ENCODE results near the gene UGT2B28.
A peak's percentile ranks its signal among the peaks of the same experiment; 100 is the strongest.
"Not testable (repeated sequence)": the region's sequence is repeated elsewhere in the genome, so short reads cannot be mapped to it uniquely, and the experiment has no call there.

UGT2B28 gene

DNA sequence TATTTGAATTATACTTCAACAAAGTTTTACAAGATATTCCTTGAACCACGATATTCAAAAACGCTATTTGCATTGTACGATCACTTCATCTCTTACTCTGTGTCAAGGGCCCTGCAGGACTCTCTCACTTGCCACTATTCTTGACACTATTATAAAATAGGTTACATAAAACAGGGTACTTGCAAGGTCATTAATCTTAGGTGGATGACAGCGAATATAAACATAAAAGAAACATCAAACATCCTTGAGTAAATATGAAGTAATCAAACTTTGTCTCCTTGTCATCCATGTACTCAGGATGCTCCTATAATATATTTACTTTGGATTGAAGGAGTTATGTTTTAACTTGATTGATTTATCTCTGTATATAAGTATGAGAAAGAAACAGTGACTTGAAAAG, at the start of gene UGT2B28:
Gene UGT2B28, plus strand, starts transcription at position 395 of the 400 bp plus-strand sequence. CDS start 26 bp downstream, outside the sequence.
- not testable (repeated sequence) for H3K27ac ChIP-seq (ENCODE audit: low read depth, low read length); H3K4me1 ChIP-seq (ENCODE audit: control insufficient read depth, insufficient read depth, low read length); H3K9me3 ChIP-seq (ENCODE audit: control insufficient read depth, insufficient read depth, low read length)

DNA sequence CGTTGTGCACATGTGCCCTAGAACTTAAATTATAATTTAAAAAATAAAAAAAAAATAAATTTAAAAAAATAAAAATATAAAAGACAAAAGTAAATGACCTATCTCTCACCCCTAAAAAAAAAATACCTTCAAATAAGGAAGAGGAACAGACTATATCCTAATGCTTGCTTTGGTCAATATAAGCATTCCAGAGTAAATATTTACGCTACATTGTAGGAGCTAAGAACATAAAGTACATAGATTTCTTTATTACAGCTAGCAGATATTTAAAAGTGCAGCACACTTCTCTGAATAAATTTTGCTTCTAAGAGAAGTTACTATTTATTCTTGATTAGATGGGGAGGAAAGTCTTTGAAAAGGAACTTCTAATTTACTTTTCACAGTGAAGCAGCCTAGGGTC, 41.2 kb upstream of the UGT2B28 start:
- no peak overlapping the region for H3K4me3 ChIP-seq (ENCODE audit: low read depth, low read length)
- H3K36me3 ChIP-seq (ENCODE audit: control insufficient read depth, insufficient read depth, low read length) = no peaks in the 10 kb centered on the region
- peak overlapping the region; percentile 61 for H3K27ac ChIP-seq (ENCODE audit: low read depth, low read length)
- H3K9me3 ChIP-seq (ENCODE audit: control insufficient read depth, insufficient read depth, low read length) = no peaks in the 10 kb centered on the region
- H3K27me3 ChIP-seq (ENCODE audit: control insufficient read depth, insufficient read depth, low read length) = no peaks in the 10 kb centered on the region
- no peak overlapping the region for H3K9ac ChIP-seq (ENCODE audit: low read depth, low read length)
- H3K4me1 ChIP-seq (ENCODE audit: control insufficient read depth, insufficient read depth, low read length) = no peaks in the 10 kb centered on the region

More for the DNA sequence above, at the start of gene UGT2B28:
- H3K4me3 ChIP-seq (ENCODE audit: low read depth, low read length); H3K9ac ChIP-seq (ENCODE audit: low read depth, low read length); H3K27me3 ChIP-seq (ENCODE audit: control insufficient read depth, insufficient read depth, low read length); H3K36me3 ChIP-seq (ENCODE audit: control insufficient read depth, insufficient read depth, low read length): not testable (repeated sequence)

DNA sequence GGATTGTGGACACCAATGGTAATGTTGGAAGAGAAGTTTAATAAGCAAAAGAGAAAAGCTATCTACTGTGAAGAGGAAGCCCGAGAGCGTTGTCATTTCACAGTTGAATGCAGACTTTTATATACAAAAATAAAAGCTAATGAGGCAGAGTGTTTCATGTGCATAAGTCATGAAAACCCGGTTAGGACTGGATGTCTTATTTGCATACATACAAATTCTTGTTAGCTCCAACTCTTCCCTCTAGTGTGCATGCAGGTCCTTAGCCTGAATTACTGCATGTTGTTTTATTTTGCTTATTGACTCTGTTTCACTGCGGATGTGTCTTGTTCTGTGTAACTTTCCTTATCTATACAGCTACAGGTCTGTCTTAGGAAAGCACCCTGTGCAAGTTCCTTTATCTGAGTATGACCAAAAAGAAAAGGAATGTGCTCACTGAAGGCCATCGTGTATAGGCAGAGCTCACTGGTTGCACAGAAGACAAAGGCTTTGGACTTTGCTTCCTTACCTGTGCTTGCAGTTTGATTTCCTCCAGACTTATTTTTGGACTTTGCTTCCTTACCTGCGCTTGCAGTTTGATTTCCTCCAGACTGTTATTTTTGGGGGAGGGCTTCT, 40.6 kb upstream of the UGT2B28 start:
- H3K9me3 ChIP-seq (ENCODE audit: control insufficient read depth, insufficient read depth, low read length) = no peaks in the 10 kb centered on the region
- H3K27me3 ChIP-seq (ENCODE audit: control insufficient read depth, insufficient read depth, low read length) = no peaks in the 10 kb centered on the region
- no peaks in the 10 kb centered on the region for H3K36me3 ChIP-seq (ENCODE audit: control insufficient read depth, insufficient read depth, low read length)
- no peaks in the 10 kb centered on the region for H3K4me1 ChIP-seq (ENCODE audit: control insufficient read depth, insufficient read depth, low read length)
- no peak overlapping the region for H3K9ac ChIP-seq (ENCODE audit: low read depth, low read length)
- no peak overlapping the region for H3K4me3 ChIP-seq (ENCODE audit: low read depth, low read length)
- peak overlapping the region; percentile 61 for H3K27ac ChIP-seq (ENCODE audit: low read depth, low read length)

DNA sequence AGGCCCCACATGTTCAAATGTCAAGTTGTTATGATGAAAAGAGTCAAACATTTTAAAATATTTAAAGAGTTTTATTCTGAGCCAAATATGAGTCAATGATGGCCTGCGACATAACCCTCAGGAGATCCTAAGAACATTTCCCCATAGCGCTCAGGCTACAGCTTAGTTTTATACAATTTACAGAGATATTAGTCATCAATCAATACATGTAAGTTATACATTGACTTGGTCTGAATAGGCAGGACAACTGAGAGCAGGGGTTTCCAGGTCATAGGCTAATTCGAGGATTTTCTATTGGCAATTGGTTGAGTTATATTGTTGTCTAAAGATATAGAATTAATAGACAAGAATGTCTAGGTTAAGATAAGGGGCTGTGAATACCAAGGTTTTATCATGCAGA, 39.5 kb upstream of the UGT2B28 start:
- not testable (repeated sequence) for H3K4me3 ChIP-seq (ENCODE audit: low read depth, low read length); H3K9ac ChIP-seq (ENCODE audit: low read depth, low read length); H3K27me3 ChIP-seq (ENCODE audit: control insufficient read depth, insufficient read depth, low read length); H3K36me3 ChIP-seq (ENCODE audit: control insufficient read depth, insufficient read depth, low read length); H3K4me1 ChIP-seq (ENCODE audit: control insufficient read depth, insufficient read depth, low read length); H3K9me3 ChIP-seq (ENCODE audit: control insufficient read depth, insufficient read depth, low read length)
- H3K27ac ChIP-seq (ENCODE audit: low read depth, low read length) = peak overlapping the region; percentile 51

DNA sequence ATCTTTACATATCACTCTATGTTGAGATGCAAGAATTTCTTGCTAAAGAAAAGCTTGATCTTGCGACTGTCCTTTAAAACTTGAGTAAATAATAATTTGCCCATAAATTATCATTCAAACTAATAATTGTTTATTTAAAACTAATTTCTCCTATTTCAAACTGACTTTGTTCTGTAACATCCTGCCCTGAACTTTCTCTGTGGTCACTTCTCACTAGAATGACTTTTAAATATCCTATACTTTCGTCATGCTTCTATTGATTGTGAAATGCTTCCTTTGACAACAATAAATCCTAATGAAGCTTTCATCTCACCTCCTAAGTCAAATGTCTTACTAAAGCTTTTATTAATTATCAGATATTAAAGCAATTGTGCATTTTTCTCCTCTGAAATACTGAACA, 38.5 kb upstream of the UGT2B28 start:
- not testable (repeated sequence) for H3K4me3 ChIP-seq (ENCODE audit: low read depth, low read length); H3K36me3 ChIP-seq (ENCODE audit: control insufficient read depth, insufficient read depth, low read length); H3K27me3 ChIP-seq (ENCODE audit: control insufficient read depth, insufficient read depth, low read length); H3K9me3 ChIP-seq (ENCODE audit: control insufficient read depth, insufficient read depth, low read length); H3K27ac ChIP-seq (ENCODE audit: low read depth, low read length); H3K4me1 ChIP-seq (ENCODE audit: control insufficient read depth, insufficient read depth, low read length); H3K9ac ChIP-seq (ENCODE audit: low read depth, low read length)

DNA sequence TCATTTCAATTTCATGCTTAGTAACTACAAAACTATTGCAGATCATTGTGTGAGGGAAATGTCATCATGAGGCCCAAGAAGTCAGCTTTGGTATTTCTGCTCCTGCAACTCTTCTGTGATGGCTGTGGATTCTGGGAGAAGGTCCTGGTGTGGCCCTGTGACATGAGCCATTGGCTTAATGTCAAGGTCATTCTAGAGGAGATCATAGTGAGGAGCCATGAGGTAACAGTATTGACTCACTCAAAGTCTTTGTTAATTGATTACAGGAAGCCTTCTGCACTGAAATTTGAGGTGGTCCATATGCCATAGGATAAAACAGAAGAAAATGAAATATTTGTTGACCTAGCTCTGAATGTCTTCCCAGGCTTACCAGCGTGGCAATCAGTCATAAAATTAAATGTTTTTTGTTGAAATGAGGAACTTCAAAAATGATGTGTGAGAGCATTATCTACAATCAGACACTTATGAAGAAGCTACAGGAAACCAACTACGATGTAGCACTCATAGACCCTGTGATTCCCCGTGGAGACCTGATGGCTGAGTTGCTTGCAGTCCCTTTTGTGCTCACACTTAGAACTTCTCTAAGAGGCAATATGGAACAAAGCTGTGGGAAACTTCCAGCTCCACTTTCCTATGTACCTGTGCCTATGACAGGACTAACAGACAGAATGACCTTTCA, 37.6 kb upstream of the UGT2B28 start:
- not testable (repeated sequence) for H3K9me3 ChIP-seq (ENCODE audit: control insufficient read depth, insufficient read depth, low read length); H3K4me1 ChIP-seq (ENCODE audit: control insufficient read depth, insufficient read depth, low read length); H3K9ac ChIP-seq (ENCODE audit: low read depth, low read length); H3K4me3 ChIP-seq (ENCODE audit: low read depth, low read length); H3K36me3 ChIP-seq (ENCODE audit: control insufficient read depth, insufficient read depth, low read length); H3K27ac ChIP-seq (ENCODE audit: low read depth, low read length); H3K27me3 ChIP-seq (ENCODE audit: control insufficient read depth, insufficient read depth, low read length)

DNA sequence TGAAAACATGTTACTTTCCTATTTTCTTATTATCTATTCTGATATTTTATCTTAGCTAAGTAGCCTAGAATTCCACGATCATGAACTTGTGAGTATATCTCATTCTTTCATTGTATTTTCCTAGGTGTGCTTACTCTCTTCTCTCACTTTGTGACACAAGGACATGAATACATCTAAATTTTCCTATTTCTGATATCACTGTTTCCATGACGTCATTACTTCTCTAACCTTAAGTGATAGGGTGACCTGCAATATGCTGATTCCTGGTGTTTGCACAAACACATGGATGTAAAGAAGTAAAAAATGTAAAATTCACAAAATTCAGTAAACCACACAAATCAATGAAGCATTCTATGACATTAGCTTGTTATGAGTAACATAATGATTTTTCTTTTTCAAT, 29.4 kb upstream of the UGT2B28 start:
- H3K4me1 ChIP-seq (ENCODE audit: control insufficient read depth, insufficient read depth, low read length); H3K9ac ChIP-seq (ENCODE audit: low read depth, low read length); H3K4me3 ChIP-seq (ENCODE audit: low read depth, low read length); H3K27me3 ChIP-seq (ENCODE audit: control insufficient read depth, insufficient read depth, low read length); H3K27ac ChIP-seq (ENCODE audit: low read depth, low read length); H3K36me3 ChIP-seq (ENCODE audit: control insufficient read depth, insufficient read depth, low read length); H3K9me3 ChIP-seq (ENCODE audit: control insufficient read depth, insufficient read depth, low read length): not testable (repeated sequence)

DNA sequence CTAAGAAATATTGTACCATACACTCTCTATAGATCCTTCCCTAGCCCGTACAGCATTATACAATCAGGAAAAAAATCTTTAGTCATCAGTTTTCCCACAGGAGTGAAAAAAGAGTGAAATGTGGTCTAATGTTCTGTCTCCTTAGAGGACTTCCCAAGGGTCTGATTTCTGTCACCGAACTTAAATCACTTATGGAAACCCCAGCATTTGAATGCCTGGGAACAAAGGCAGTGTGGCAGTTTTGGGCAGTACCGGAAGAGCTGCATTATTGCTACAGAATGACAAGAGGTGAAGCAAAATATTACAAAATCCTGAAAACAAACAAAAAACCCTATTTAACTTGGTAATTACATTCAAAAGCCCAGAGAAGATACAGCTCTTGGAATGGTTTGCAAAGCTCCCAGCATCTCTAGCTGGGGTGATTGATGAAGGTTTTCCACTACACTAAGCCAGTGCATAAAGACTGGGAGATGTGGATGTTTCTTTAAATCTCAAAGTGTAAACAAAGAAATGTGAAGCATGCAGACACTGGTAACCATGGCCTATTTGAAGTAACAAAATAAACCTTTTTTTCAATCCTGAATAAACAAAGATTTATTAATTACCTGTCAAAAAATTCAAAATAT, 27.0 kb upstream of the UGT2B28 start:
- H3K4me3 ChIP-seq (ENCODE audit: low read depth, low read length); H3K9me3 ChIP-seq (ENCODE audit: control insufficient read depth, insufficient read depth, low read length): not testable (repeated sequence)

DNA sequence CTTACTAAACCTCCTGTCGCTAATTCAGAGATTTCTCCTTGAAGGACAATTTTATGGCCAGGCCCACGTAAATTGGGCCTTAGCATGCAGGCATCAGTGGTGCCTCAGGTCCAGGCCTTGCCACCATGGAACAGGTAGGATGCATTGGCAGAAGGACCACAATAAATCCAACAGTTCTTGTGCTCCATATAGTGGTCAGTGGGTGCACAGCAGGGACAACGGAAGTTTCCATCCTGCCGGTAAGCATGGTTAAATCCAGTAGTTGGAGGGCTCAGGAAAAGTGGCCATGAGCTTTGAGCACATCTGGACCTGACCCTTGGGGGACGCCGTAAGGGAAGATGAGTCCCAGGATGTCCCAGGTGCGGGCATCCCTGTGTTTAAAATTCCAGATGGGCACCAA, 11.7 kb upstream of the UGT2B28 start:
- H3K9ac ChIP-seq (ENCODE audit: low read depth, low read length); H3K4me1 ChIP-seq (ENCODE audit: control insufficient read depth, insufficient read depth, low read length); H3K4me3 ChIP-seq (ENCODE audit: low read depth, low read length); H3K36me3 ChIP-seq (ENCODE audit: control insufficient read depth, insufficient read depth, low read length); H3K9me3 ChIP-seq (ENCODE audit: control insufficient read depth, insufficient read depth, low read length); H3K27me3 ChIP-seq (ENCODE audit: control insufficient read depth, insufficient read depth, low read length); H3K27ac ChIP-seq (ENCODE audit: low read depth, low read length): not testable (repeated sequence)

More for the DNA sequence above, 27.0 kb upstream of the UGT2B28 start:
- H3K36me3 ChIP-seq (ENCODE audit: control insufficient read depth, insufficient read depth, low read length); H3K9ac ChIP-seq (ENCODE audit: low read depth, low read length); H3K27me3 ChIP-seq (ENCODE audit: control insufficient read depth, insufficient read depth, low read length); H3K27ac ChIP-seq (ENCODE audit: low read depth, low read length); H3K4me1 ChIP-seq (ENCODE audit: control insufficient read depth, insufficient read depth, low read length): not testable (repeated sequence)

DNA sequence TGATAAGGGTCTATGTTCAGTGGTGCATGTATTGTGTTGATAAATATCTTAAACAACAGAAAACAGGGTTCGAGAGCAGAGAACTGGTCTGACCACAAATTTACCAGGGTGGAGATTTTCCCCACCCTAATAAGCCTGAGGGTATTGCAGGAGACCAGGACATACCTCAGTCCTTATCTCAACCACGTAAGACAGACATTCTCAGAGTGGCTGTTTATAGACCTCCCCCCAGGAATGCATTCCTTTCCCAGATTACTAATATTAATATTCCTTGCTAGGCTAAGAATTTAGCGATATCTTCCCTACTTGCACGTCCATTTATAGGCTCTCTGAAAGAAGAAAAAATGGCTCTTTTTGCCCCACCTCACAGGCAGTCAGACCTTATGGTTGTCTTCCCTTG, 16.1 kb downstream of the UGT2B28 start:
- H3K27me3 ChIP-seq (ENCODE audit: control insufficient read depth, insufficient read depth, low read length); H3K4me3 ChIP-seq (ENCODE audit: low read depth, low read length); H3K9ac ChIP-seq (ENCODE audit: low read depth, low read length); H3K27ac ChIP-seq (ENCODE audit: low read depth, low read length); H3K9me3 ChIP-seq (ENCODE audit: control insufficient read depth, insufficient read depth, low read length); H3K36me3 ChIP-seq (ENCODE audit: control insufficient read depth, insufficient read depth, low read length); H3K4me1 ChIP-seq (ENCODE audit: control insufficient read depth, insufficient read depth, low read length): not testable (repeated sequence)

DNA sequence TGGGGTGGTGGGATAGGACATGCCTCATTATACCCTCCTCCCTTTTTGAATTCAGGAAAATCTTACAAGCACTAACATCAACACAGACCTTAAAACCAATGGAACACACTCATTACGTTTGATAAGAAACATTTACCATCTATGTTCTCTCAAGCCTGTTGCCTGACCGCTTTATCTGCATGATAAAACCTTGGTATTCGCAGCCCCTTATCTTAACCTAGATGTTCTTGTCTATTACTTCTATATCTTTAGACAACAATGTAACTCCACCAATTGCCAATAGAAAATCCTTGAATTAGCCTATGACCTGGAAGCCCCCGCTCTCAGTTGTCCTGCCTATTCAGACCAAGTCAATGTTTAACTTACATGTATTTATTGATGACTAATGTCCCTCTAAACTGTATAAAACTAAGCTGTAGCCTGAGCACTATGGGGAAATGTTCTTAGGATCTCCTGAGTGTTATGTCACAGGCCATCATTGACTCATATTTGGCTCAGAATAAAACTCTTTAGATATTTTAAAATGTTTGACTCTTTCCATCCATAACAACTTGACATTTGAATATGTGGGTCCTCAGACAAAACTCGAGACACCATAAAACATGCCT, 28.3 kb downstream of the UGT2B28 start:
- not testable (repeated sequence) for H3K4me1 ChIP-seq (ENCODE audit: control insufficient read depth, insufficient read depth, low read length); H3K9ac ChIP-seq (ENCODE audit: low read depth, low read length); H3K9me3 ChIP-seq (ENCODE audit: control insufficient read depth, insufficient read depth, low read length); H3K36me3 ChIP-seq (ENCODE audit: control insufficient read depth, insufficient read depth, low read length); H3K27me3 ChIP-seq (ENCODE audit: control insufficient read depth, insufficient read depth, low read length); H3K27ac ChIP-seq (ENCODE audit: low read depth, low read length); H3K4me3 ChIP-seq (ENCODE audit: low read depth, low read length)
